ENCODE measurements around the gene KLK12.

- TF ChIP-seq OSR1 (CRISPR knock-in tag; IDR thresholded peaks at IDR 0.05) (no peak), TCF4 (CRISPR knock-in tag; IDR thresholded peaks at IDR 0.05; ENCODE audit: borderline replicate concordance) (no peak), ZFP30 (CRISPR knock-in tag; IDR thresholded peaks at IDR 0.05) (no peak), ZFP3 (CRISPR knock-in tag; IDR thresholded peaks at IDR 0.05) (no peak), ZNF70 (CRISPR knock-in tag; IDR thresholded peaks at IDR 0.05) (no peak), PATZ1 (CRISPR knock-in tag; IDR thresholded peaks at IDR 0.05; ENCODE audit: borderline replicate concordance) (no peak), TOX (CRISPR knock-in tag; IDR thresholded peaks at IDR 0.05; ENCODE audit: borderline replicate concordance) (no peak), ZNF565 (CRISPR knock-in tag; conservative IDR thresholded peaks at IDR 0.05; ENCODE audit: low read depth) (no peak), CSDC2 (CRISPR knock-in tag; IDR thresholded peaks at IDR 0.05) (no peak), ESRRG (CRISPR knock-in tag; IDR thresholded peaks at IDR 0.05) (no peak), POU6F1 (CRISPR knock-in tag; IDR thresholded peaks at IDR 0.05; ENCODE audit: borderline replicate concordance, low read depth) (no peak)
These were observed 40.7 kb downstream of the KLK12 start for GRCh38 chr19:50994129-50994528.
